Renal pelvis (tissue), 4 donors: ENCODE measurements around the gene DOCK3. TPM values are rescaled to one million over a fixed set of nuclear protein-coding genes. Genes with fewer than 3 reads are reported as not detected.

Experiments used
- DNase-seq: peaks from one replicate; pipeline ENCODE4 v3.0.0-alpha.2; 2013
- polyA plus RNA-seq, 3 donors: library from polyadenylated mRNA; unstranded; fragments of 120-200 nt; gene quantifications; one replicate each; pipeline ENCODE4 v1.2.1, GENCODE V29; 2013; ENCODE audit not compliant: insufficient read length in 3 of 3

DOCK3 gene
- polyA plus RNA-seq, 3 donors = 1.2 to 2.1 (median 2.0) TPM

DNA sequence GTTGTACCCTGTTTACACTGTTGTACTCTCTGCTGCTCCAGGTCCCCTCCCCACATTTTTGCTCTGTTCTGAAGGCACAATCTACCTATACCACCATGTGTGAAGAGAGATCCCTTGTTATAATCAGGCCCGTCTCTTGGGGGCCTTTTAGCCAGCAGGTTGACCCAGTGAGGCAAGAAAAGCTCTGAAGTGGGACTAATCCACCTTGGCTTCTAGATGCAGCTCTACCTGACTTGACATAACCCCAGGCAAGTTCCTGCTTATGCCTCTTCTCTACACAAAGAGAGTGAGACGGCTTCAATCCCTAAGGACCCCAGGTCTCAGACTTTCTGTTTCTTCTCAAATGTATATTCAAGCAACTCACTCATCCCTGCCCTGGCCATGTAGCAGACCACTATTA lies 653.5 kb downstream of the DOCK3 start:
- DNase-seq = no peak

DNA sequence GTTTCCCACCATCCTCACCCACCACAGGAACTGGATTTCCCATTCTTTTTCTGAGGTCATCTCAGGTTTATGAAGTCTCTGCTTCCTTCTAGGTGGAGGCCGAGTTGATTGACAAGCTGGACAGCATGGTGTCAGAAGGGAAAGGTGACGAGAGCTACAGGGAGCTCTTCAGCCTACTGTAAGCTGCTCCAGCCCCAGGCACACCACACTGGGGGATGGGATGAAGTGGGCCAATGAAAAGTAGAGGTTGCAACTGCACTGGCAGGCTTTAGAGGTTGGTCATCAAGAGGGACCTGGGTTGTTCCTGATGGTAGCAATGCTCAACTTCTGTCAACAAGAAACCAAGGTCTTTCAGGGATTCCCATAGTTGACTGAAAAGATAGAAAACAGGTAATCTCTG lies 655.3 kb downstream of the DOCK3 start:
- DNase-seq = no peak

GRCh38 chr3:51332156-51332555 lies 657.4 kb downstream of the DOCK3 start:
- DNase-seq = no peak

DNA sequence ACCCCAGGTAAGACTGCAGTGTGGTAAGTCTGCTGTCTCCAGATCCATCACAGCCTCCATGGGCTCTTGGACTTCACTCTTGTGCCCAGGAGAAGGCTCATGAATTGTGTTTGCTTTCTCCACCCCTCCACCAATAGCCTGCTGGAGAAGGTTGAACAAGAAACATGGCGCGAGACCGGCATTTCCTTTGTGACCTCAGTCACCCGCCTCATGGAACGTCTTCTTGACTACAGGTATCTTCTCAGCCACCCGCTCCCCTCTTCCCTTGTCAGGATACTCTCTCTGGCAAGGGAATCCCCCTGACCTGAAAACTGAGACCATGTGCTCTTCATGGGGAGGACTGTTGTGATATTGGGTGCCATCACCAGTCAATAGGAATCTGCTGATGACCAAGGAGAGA lies 658.3 kb downstream of the DOCK3 start:
- DNase-seq = no peak

DNA sequence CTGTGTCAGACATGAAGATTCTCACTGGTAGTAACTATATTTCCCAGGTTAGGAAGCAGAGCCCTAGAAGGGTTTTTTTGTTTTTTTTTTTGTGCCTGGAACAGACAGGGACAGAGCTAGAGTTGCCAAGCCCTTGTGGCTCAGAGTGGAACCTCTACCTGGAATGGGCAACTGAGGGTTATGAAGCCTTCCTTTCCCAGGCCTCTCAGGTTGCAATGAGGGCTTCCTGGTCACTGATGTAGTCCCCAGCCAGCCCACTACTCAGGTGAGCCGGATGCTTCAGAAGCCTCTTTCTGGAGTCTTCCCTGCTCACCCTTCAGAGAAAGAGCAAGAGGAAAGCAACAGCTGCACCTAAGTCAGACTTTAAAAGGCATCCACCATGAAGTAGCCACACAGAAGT lies 661.5 kb downstream of the DOCK3 start:
- DNase-seq = no peak

DNA sequence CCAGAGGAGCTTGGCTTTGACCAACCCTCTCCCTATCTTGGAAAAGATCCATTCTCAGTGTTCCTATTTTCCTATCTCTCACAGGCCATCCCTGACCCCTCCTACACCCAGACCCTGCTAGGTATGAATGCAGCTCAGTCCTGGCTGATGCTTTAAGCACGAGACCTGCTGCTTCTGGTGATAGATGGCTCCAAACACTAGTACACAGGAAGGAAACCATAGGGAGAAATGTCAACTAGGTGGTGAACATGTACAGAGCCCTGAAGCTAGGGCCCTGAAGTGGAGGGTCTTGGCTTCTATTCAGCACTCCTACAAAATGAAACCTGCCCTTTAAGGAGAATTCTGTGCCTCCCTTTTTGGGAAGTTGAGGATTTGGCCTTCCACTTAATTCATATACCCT lies 662.9 kb downstream of the DOCK3 start:
- DNase-seq = no peak

- DNase-seq = no peak
Observed at GRCh38 chr3:51338632-51339031, 663.9 kb downstream of the DOCK3 start.

DNA sequence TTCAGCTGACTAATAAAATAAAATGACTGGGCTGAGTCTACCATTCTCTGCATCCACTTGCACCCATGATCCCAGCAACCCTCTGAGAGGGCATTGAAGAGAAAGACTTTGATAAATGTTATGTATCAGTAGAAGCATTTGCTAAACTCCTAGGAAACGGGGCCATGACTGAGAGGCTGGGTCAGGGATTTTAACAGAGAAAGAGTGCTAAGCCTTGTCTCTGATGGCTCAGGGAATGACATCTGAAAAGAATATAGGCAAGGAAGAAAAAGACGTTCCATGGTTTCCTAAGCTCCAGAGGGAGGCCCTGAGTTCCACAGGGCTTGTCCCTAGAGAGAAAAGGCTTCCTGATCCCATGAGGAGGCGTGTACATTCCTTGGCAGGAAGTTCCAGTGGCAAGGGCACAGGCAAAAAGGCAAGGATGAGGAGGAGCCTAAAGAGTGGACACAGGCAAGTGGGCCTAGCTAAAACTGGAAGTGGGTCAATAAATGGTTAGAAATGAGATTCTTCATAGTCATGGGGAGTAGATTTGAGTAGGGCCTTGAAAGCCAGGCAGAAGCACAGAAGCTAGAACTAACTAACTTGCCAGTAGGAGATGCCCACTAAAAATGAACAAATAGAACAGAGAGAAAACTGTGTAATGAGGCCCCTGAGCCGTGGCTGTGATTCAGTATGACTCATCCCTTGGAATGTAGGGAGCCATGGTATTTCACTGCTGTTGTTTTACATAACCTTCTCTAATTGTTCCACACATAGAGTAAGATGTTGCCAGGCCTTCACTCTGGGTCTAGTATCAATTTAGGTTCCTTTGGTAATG lies 665.5 kb downstream of the DOCK3 start:
- no peak for DNase-seq

- no peak for DNase-seq
Observed at GRCh38 chr3:51340989-51341636, 666.4 kb downstream of the DOCK3 start.

GRCh38 chr3:51343918-51344687 lies 669.4 kb downstream of the DOCK3 start:
- no peak for DNase-seq

- no peak for DNase-seq
Observed at GRCh38 chr3:51350751-51351150, 676.0 kb downstream of the DOCK3 start.

- DNase-seq = no peak
Observed at GRCh38 chr3:51353131-51353530, 678.4 kb downstream of the DOCK3 start.

GRCh38 chr3:51353691-51354090 lies 679.0 kb downstream of the DOCK3 start:
- no peak for DNase-seq

- no peak for DNase-seq
Observed at GRCh38 chr3:51354172-51354571, 679.4 kb downstream of the DOCK3 start.

GRCh38 chr3:51354731-51355615 lies 680.2 kb downstream of the DOCK3 start:
- DNase-seq = no peak

DNA sequence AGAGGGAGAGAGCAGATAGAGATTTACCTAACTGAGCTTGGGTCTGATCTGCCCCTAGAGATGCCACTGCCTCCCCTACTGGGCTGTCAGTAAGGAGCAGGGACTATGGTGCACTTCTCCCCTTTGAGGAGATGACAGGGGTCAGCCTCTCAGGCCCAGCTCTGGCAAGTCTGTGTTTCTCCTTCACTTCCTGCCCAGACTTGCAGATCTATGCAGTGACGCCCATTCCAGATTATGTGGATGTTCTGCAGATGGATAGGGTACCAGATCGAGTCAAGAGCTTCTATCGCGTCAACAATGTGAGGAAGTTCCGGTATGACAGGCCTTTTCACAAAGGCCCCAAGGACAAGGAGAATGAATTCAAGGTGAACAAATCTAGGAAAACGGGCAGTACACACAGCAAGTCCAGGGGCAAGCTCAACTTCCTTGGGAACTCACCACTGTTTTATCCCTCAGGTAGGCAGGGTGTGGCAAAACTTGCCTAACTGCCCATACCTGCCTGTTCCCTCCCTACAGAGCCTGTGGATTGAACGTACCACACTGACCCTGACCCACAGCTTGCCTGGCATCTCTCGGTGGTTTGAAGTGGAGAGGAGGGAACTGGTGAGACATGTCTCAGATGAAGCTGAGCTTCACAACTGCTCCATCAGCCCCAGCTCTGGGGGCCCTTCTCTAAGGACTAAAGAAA lies 681.3 kb downstream of the DOCK3 start:
- no peak for DNase-seq

DNA sequence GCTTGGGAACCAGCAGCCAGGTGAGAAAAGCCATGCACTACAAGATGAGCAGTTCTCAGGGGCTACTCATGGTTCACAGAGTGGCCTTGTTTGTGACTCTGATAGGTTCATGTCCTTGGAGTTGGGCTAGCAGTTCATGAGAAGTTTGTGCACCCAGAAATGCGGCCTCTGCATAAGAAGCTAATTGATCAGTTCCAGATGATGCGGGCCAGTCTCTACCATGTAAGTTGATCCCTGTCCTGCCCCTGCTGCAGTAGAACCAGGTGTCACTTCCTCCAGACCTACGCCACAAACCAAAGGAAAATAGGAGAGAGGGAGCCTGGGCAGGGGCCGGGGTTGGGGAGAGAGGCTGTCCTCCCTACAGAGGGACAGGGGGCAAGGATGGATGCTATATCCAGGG lies 683.1 kb downstream of the DOCK3 start:
- DNase-seq = no peak

GRCh38 chr3:51358981-51359380 lies 684.3 kb downstream of the DOCK3 start:
- no peak for DNase-seq

DNA sequence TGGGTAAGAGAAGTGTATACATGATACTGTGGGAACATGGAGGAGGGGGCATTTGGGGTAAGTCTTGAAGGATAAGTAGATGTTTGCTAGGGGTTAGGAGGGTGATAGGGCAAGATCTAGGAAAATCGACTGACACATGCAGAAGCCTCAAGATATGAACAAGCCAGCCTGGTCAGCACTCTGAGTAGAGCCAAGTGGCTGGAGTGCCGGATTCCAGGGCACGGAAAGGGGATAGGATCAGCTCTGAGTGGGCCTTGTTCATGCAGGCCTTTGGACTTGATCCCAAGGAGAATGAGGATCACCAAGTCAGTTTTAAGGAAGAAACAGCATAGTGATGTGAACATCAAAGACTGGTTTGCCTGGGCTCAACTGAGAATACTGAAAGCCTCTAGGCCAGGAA lies 686.1 kb downstream of the DOCK3 start:
- DNase-seq = no peak

- no peak for DNase-seq
Observed at GRCh38 chr3:51361746-51362145, 687.0 kb downstream of the DOCK3 start.

- no peak for DNase-seq
Observed at GRCh38 chr3:51362476-51362875, 687.7 kb downstream of the DOCK3 start.
